Measurements from ENCODE around the gene SPACA4. TPM values are rescaled to one million over a fixed set of nuclear protein-coding genes. Genes with fewer than 3 reads are reported as not detected.

Gene SPACA4
- total RNA-seq, 1 donor from 2014 or later: not detected

GRCh38 chr19:48651683-48652048, 45.1 kb downstream of the SPACA4 start:
- no peak for DNase-seq

GRCh38 chr19:48654299-48655059, 47.9 kb downstream of the SPACA4 start:
- peak; percentile 95 for DNase-seq

- peak; percentile 75 for DNase-seq
Measured at GRCh38 chr19:48656840-48657474, 50.4 kb downstream of the SPACA4 start.

Other genes starting within 250 kb of the SPACA4 start
- 14.4 TPM for gene TMEM143, start 242.8 kb upstream of the SPACA4 start, total RNA-seq
- not detected for gene SYNGR4, start 242.4 kb upstream of the SPACA4 start, total RNA-seq
- 54.1 TPM for gene KDELR1, start 215.2 kb upstream of the SPACA4 start, total RNA-seq
- 0.41 TPM for gene GRIN2D, start 213.1 kb upstream of the SPACA4 start, total RNA-seq
- gene GRWD1, start 160.8 kb upstream of the SPACA4 start, total RNA-seq: 26.6 TPM
- gene KCNJ14, start 151.2 kb upstream of the SPACA4 start, total RNA-seq: 0.51 TPM
- 39.1 TPM for gene CYTH2, start 137.4 kb upstream of the SPACA4 start, total RNA-seq
- 0.92 TPM for gene LMTK3, start 94.9 kb upstream of the SPACA4 start, total RNA-seq
- gene SULT2B1, start 54.6 kb upstream of the SPACA4 start, total RNA-seq: 2.4 TPM
- gene FAM83E, start 8.3 kb downstream of the SPACA4 start, total RNA-seq: 10.2 TPM
- gene RPL18, start 12.4 kb downstream of the SPACA4 start, total RNA-seq: 1,428 TPM
- 9.2 TPM for gene SPHK2, start 12.8 kb downstream of the SPACA4 start, total RNA-seq
- 8.7 TPM for gene DBP, start 30.6 kb downstream of the SPACA4 start, total RNA-seq
- gene CA11, start 39.4 kb downstream of the SPACA4 start, total RNA-seq: 3.7 TPM
- 0.21 TPM for gene NTN5, start 66.3 kb downstream of the SPACA4 start, total RNA-seq
- 3.0 TPM for gene FUT2, start 89.2 kb downstream of the SPACA4 start, total RNA-seq
- gene MAMSTR, start 113.0 kb downstream of the SPACA4 start, total RNA-seq: 4.3 TPM
- 24.1 TPM for gene RASIP1, start 133.9 kb downstream of the SPACA4 start, total RNA-seq
- not detected for gene IZUMO1, start 140.2 kb downstream of the SPACA4 start, total RNA-seq
- gene FUT1, start 145.9 kb downstream of the SPACA4 start, total RNA-seq: 1.1 TPM
- not detected for gene FGF21, start 148.8 kb downstream of the SPACA4 start, total RNA-seq
- gene BCAT2, start 204.3 kb downstream of the SPACA4 start, total RNA-seq: 23.1 TPM
- gene HSD17B14, start 229.7 kb downstream of the SPACA4 start, total RNA-seq: 1.2 TPM